ENCODE results near the gene RASSF3.
"Not testable (repeated sequence)": the region's sequence is repeated elsewhere in the genome, so short reads cannot be mapped to it uniquely, and the experiment has no call there.

RASSF3 gene

GRCh38 chr12:64650762-64651161, 40.5 kb downstream of the RASSF3 start:
- no peak overlapping the region for H2AFZ ChIP-seq (ENCODE audit: low read length)
- no peak for TF ChIP-seq EZH2 (IDR thresholded peaks at IDR 0.05; ENCODE audit: borderline replicate concordance, low read length)
- TF ChIP-seq CTCF (IDR thresholded peaks at IDR 0.05; ENCODE audit: low read length): no peak
- H3K9me3 ChIP-seq (ENCODE audit: low read length): no peaks in the 10 kb centered on the region
- H3K9ac ChIP-seq (ENCODE audit: low read length): no peak overlapping the region
- no peak overlapping the region for H3K4me3 ChIP-seq (ENCODE audit: low read depth, low read length, poor library complexity, severe bottlenecking)
- no peaks in the 10 kb centered on the region for H3K27me3 ChIP-seq (ENCODE audit: insufficient read depth, low read length)
- 0 out of 2 replicates have a peak, but pooled peaks cover 3% of the 10 kb centered on the region for H3F3A ChIP-seq (ENCODE audit: insufficient read depth, low read length)
- no peak overlapping the region for H3K4me2 ChIP-seq (ENCODE audit: low read length)
- peaks cover 19% of the 10 kb centered on the region; the same call in 1 of the 2 replicates for H3K79me2 ChIP-seq (ENCODE audit: insufficient read depth, low read length)
- no peak overlapping the region for H3K27ac ChIP-seq (ENCODE audit: low read depth, low read length, poor library complexity, severe bottlenecking)
- no peaks in the 10 kb centered on the region for H4K20me1 ChIP-seq (ENCODE audit: insufficient read depth, low read length)
- no peaks in the 10 kb centered on the region for H3K9me2 ChIP-seq (ENCODE audit: low read depth, low read length)
- no peaks in the 10 kb centered on the region for H3K36me3 ChIP-seq (ENCODE audit: insufficient read depth, low read length)
- H3K4me1 ChIP-seq (ENCODE audit: insufficient read depth, low read length, severe bottlenecking): peaks cover 32% of the 10 kb centered on the region

GRCh38 chr12:64652346-64652745, 42.1 kb downstream of the RASSF3 start:
- Histone ChIP-seq H3K9ac (ENCODE audit: low read length) (no peak overlapping the region), H3K9me2 (ENCODE audit: low read depth, low read length) (no peaks in the 10 kb centered on the region), H3K27ac (ENCODE audit: low read depth, low read length, poor library complexity, severe bottlenecking) (no peak overlapping the region), H3K4me3 (ENCODE audit: low read depth, low read length, poor library complexity, severe bottlenecking) (no peak overlapping the region), H3K27me3 (ENCODE audit: insufficient read depth, low read length) (no peaks in the 10 kb centered on the region), H4K20me1 (ENCODE audit: insufficient read depth, low read length) (no peaks in the 10 kb centered on the region), H3K4me2 (ENCODE audit: low read length) (no peak overlapping the region), H3F3A (ENCODE audit: insufficient read depth, low read length) (no peaks in the 10 kb centered on the region), H2AFZ (ENCODE audit: low read length) (no peak overlapping the region), H3K36me3 (ENCODE audit: insufficient read depth, low read length) (no peaks in the 10 kb centered on the region), H3K4me1 (ENCODE audit: insufficient read depth, low read length, severe bottlenecking) (peaks cover 33% of the 10 kb centered on the region), H3K79me2 (ENCODE audit: insufficient read depth, low read length) (peaks cover 11% of the 10 kb centered on the region; the same call in 1 of the 2 replicates), H3K9me3 (ENCODE audit: low read length) (no peaks in the 10 kb centered on the region)
- no peak for TF ChIP-seq CTCF (IDR thresholded peaks at IDR 0.05; ENCODE audit: low read length)
- TF ChIP-seq EZH2 (IDR thresholded peaks at IDR 0.05; ENCODE audit: borderline replicate concordance, low read length): no peak

GRCh38 chr12:64653123-64653522, 42.8 kb downstream of the RASSF3 start:
- Histone ChIP-seq H3K27me3 (ENCODE audit: insufficient read depth, low read length) (no peaks in the 10 kb centered on the region), H3K4me2 (ENCODE audit: low read length) (no peak overlapping the region), H3F3A (ENCODE audit: insufficient read depth, low read length) (no peaks in the 10 kb centered on the region)

GRCh38 chr12:64653907-64654306, 43.6 kb downstream of the RASSF3 start:
- H3K4me3 ChIP-seq (ENCODE audit: low read depth, low read length, poor library complexity, severe bottlenecking); H3K27me3 ChIP-seq (ENCODE audit: insufficient read depth, low read length); H3K36me3 ChIP-seq (ENCODE audit: insufficient read depth, low read length); H3K9me2 ChIP-seq (ENCODE audit: low read depth, low read length); H3K9ac ChIP-seq (ENCODE audit: low read length); H3K4me2 ChIP-seq (ENCODE audit: low read length); H3K27ac ChIP-seq (ENCODE audit: low read depth, low read length, poor library complexity, severe bottlenecking); H3F3A ChIP-seq (ENCODE audit: insufficient read depth, low read length); H4K20me1 ChIP-seq (ENCODE audit: insufficient read depth, low read length); H2AFZ ChIP-seq (ENCODE audit: low read length); H3K9me3 ChIP-seq (ENCODE audit: low read length): not testable (repeated sequence)
- Histone ChIP-seq H3K4me1 (ENCODE audit: insufficient read depth, low read length, severe bottlenecking) (peaks cover 47% of the 10 kb centered on the region), H3K79me2 (ENCODE audit: insufficient read depth, low read length) (peaks cover 11% of the 10 kb centered on the region; the same call in 1 of the 2 replicates)

More at GRCh38 chr12:64653123-64653522, 42.8 kb downstream of the RASSF3 start:
- Histone ChIP-seq H2AFZ (ENCODE audit: low read length) (no peak overlapping the region), H3K4me1 (ENCODE audit: insufficient read depth, low read length, severe bottlenecking) (peaks cover 41% of the 10 kb centered on the region), H3K27ac (ENCODE audit: low read depth, low read length, poor library complexity, severe bottlenecking) (no peak overlapping the region), H3K9ac (ENCODE audit: low read length) (no peak overlapping the region), H3K4me3 (ENCODE audit: low read depth, low read length, poor library complexity, severe bottlenecking) (no peak overlapping the region), H3K36me3 (ENCODE audit: insufficient read depth, low read length) (no peaks in the 10 kb centered on the region), H3K9me2 (ENCODE audit: low read depth, low read length) (no peaks in the 10 kb centered on the region), H3K9me3 (ENCODE audit: low read length) (no peaks in the 10 kb centered on the region), H4K20me1 (ENCODE audit: insufficient read depth, low read length) (no peaks in the 10 kb centered on the region), H3K79me2 (ENCODE audit: insufficient read depth, low read length) (peaks cover 11% of the 10 kb centered on the region; the same call in 1 of the 2 replicates)
- TF ChIP-seq CTCF (IDR thresholded peaks at IDR 0.05; ENCODE audit: low read length) (no peak), EZH2 (IDR thresholded peaks at IDR 0.05; ENCODE audit: borderline replicate concordance, low read length) (no peak)
